Lower lobe of right lung (tissue), 2 donors: ENCODE measurements around the gene FETUB. TPM values are rescaled to one million over a fixed set of nuclear protein-coding genes. Genes with fewer than 3 reads are reported as not detected.

Experiments
- ATAC-seq, 2 donors: fragments of 200-7000 bp; cut with Tn5 transposase; one replicate each; pipeline ENCODE4 v1.9.1; 2020 to 2022; ENCODE audit warnings: mild to moderate bottlenecking in 2 of 2, moderate library complexity in 2 of 2
- DNase-seq: peaks from one replicate; pipeline ENCODE4 v3.0.0-alpha.2; 2020
- H3K27ac ChIP-seq: fragments of 200-600 bp; one replicate; pipeline ENCODE4 v1.8.0; 2022
- H3K27me3 ChIP-seq: fragments of 200-600 bp; one replicate; pipeline ENCODE4 v1.8.0; 2022; ENCODE audit warnings: low read depth
- H3K36me3 ChIP-seq: fragments of 200-600 bp; one replicate; pipeline ENCODE4 v1.8.0; 2022; ENCODE audit warnings: mild to moderate bottlenecking
- H3K4me1 ChIP-seq: fragments of 200-600 bp; one replicate; pipeline ENCODE4 v1.8.0; 2022
- H3K4me3 ChIP-seq: fragments of 200-600 bp; one replicate; pipeline ENCODE4 v1.8.0; 2022; ENCODE audit warnings: mild to moderate bottlenecking
- H3K9me3 ChIP-seq: fragments of 200-600 bp; one replicate; pipeline ENCODE4 v1.8.0; 2022
- CTCF ChIP-seq: fragments of 200-600 bp; IDR thresholded peaks from one replicate; pipeline ENCODE4 v1.8.0; 2022; ENCODE audit warnings: antibody characterized with exemption, mild to moderate bottlenecking
- intact Hi-C: fragments of 100-400 bp; cut with DNase I; formaldehyde crosslinking; loops from one replicate; pipeline ENCODE4 v1.11.0; 2022
- total RNA-seq: library from RNA; stranded (reverse); fragmentation: NEBNext Ultra II Directional; extraction: Animal tissue kit (Norgen Biotek cat#: 25700); gene quantifications from one replicate; pipeline ENCODE4 v1.2.1, GENCODE V29; 2021
- donor health status: DM: no; HTN: yes; CAD: no; lungs with severe emphysema.

FETUB gene
- total RNA-seq, 1 donor from 2014 or later: not detected

GRCh38 chr3:186614597-186615483 lies 25.4 kb upstream of the FETUB start:
- DNase-seq: peak; percentile 68
- H3K27ac ChIP-seq: no peak overlapping the region
- peaks cover 19% of the 10 kb centered on the region for H3K27me3 ChIP-seq
- peak; percentile 97 for TF ChIP-seq CTCF
- peaks cover 11% of the 10 kb centered on the region for H3K4me1 ChIP-seq
- intact Hi-C loops: loop anchor here (10.0 kb wide), 1 partner anchor 210 kb away; no protein-coding TSS in a partner anchor
- no peaks in the 10 kb centered on the region for H3K36me3 ChIP-seq
- no peak overlapping the region for H3K4me3 ChIP-seq
- peak; percentile 72 to 80 for ATAC-seq
- no peaks in the 10 kb centered on the region for H3K9me3 ChIP-seq

- H3K9me3 ChIP-seq: no peaks in the 10 kb centered on the region
- intact Hi-C loops: loop anchor here (10.0 kb wide), 1 partner anchor 209 kb away; no protein-coding TSS in a partner anchor
- TF ChIP-seq CTCF: no peak
- no peaks in the 10 kb centered on the region for H3K36me3 ChIP-seq
- H3K27me3 ChIP-seq: peaks cover 28% of the 10 kb centered on the region
- no peak for DNase-seq
- no peak overlapping the region for H3K27ac ChIP-seq
- H3K4me1 ChIP-seq: peaks cover 11% of the 10 kb centered on the region
- ATAC-seq: no peak
- H3K4me3 ChIP-seq: no peak overlapping the region
Observed at GRCh38 chr3:186616299-186616617, 23.9 kb upstream of the FETUB start.

DNA sequence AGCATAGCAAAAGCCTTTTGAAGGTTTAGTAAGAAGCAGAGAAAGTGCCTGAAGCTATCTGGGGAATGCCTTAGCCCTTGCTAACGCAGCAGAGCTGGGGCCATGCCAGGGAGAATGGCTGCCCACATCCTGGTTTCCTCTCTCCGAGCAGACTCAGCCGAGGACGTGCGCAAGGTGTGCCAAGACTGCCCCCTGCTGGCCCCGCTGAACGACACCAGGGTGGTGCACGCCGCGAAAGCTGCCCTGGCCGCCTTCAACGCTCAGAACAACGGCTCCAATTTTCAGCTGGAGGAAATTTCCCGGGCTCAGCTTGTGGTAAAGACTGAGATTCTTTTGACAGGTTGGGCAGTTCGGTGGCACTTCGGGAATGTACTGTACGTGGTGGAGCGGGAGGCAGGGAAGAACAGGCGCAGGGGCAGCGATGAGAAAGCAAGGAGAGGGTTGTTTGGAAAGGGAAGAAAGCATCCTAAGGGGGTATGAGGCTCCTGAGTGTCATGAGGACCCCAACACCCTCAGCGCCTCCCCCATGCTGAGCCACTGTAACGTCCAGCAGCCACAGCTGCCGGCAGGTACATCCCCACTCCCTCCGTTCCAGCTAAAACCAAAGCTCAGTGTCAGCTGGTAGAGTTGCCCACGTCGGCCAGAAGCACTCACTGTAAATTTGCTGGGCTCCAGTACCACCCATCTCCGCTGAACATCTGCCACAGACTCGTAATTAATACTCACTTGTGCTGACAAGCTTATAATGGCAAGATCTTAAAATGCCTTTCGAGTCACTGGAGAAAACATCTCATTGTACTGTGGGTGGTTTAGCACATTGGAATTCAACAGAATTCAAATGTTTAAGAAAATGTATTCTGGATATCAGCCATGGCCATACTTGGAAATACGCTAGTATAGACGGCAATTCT lies 22.9 kb upstream of the FETUB start:
- ATAC-seq (peak; percentile 97), DNase-seq (peak; percentile 92)
- Histone ChIP-seq H3K36me3 (no peaks in the 10 kb centered on the region), H3K9me3 (no peaks in the 10 kb centered on the region), H3K4me1 (peaks cover 11% of the 10 kb centered on the region), H3K4me3 (no peak overlapping the region), H3K27ac (no peak overlapping the region), H3K27me3 (peaks cover 28% of the 10 kb centered on the region)
- TF ChIP-seq CTCF: peak; percentile 91
- intact Hi-C loops: loop anchor here (10.0 kb wide), 1 partner anchor 208 kb away; no protein-coding TSS in a partner anchor

DNA sequence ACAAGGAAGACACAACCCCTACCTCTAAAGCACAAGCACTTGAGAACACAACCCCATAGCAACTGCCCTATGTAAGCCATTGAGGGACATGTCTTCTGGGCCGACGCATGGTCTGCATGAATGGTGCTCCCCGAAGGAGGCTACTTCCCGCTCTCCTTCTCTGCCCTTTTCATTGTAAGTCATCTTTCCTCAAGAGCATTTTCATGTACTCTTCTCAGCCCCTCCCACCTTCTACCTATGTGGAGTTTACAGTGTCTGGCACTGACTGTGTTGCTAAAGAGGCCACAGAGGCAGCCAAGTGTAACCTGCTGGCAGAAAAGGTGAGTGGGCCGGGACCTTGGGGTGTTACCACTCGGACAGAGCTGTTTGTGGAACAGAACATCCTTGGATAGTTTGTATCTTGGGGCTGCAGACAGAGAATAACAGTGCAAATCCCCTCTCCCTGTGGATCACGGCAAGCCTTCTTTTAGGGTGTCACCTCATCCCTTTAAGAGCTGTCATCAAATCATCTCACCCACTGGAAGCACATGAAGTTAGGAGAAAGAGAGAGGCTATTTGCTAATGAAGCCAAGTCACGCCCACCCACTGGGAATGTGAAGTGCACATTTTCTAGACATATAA lies 21.8 kb upstream of the FETUB start:
- H3K27me3 ChIP-seq: peaks cover 28% of the 10 kb centered on the region
- no peak overlapping the region for H3K27ac ChIP-seq
- H3K4me3 ChIP-seq: no peak overlapping the region
- intact Hi-C loops: loop anchor here (10.0 kb wide), 1 partner anchor 206 kb away; no protein-coding TSS in a partner anchor
- H3K9me3 ChIP-seq: no peaks in the 10 kb centered on the region
- no peak for TF ChIP-seq CTCF
- ATAC-seq (no peak), DNase-seq (no peak)
- H3K4me1 ChIP-seq: peaks cover 11% of the 10 kb centered on the region
- no peaks in the 10 kb centered on the region for H3K36me3 ChIP-seq

GRCh38 chr3:186619787-186620212 lies 20.4 kb upstream of the FETUB start:
- H3K27ac ChIP-seq: no peak overlapping the region
- ATAC-seq: no peak
- H3K4me1 ChIP-seq: peaks cover 11% of the 10 kb centered on the region
- no peaks in the 10 kb centered on the region for H3K9me3 ChIP-seq
- H3K27me3 ChIP-seq: peaks cover 23% of the 10 kb centered on the region
- H3K4me3 ChIP-seq: no peak overlapping the region
- intact Hi-C loops: loop anchor here (10.0 kb wide), 1 partner anchor 205 kb away; no protein-coding TSS in a partner anchor
- no peaks in the 10 kb centered on the region for H3K36me3 ChIP-seq
- no peak for TF ChIP-seq CTCF
- no peak for DNase-seq
